Kidney epithelial cell (primary cell): ENCODE data around the gene NUDT6. TPM values are rescaled to one million over a fixed set of nuclear protein-coding genes. Genes with fewer than 3 reads are reported as not detected.

Source experiments
- DNase-seq: peaks from one replicate; pipeline ENCODE4 v3.0.0-alpha.2; 2010; ENCODE audit warnings: low read depth
- H3K27me3 ChIP-seq: 2 replicates; pipeline ENCODE4 v1.6.0; 2011; ENCODE audit warnings: low read length; ENCODE audit not compliant: control insufficient read depth, insufficient read depth
- H3K36me3 ChIP-seq: 2 replicates; pipeline ENCODE4 v1.5.1; 2011; ENCODE audit warnings: low read length; ENCODE audit not compliant: control insufficient read depth, insufficient read depth
- H3K4me3 ChIP-seq: 2 replicates; pipeline ENCODE4 v1.5.1; 2011; ENCODE audit warnings: low read depth, mild to moderate bottlenecking, control low read depth, low read length
- total RNA-seq: library from RNA; depleted of rRNA; stranded (reverse); fragments of >200 nt; gene quantifications from 2 replicates; pipeline ENCODE4 v1.2.3, GENCODE V29; 2015
- TF ChIP-seq, protein P1 (sequence below): IDR thresholded peaks from 2 replicates; pipeline ENCODE4 v1.5.1; 2011; ENCODE audit warnings: mild to moderate bottlenecking, moderate library complexity, low read length, control low read depth, inconsistent platforms; ENCODE audit not compliant: insufficient read depth, poor library complexity, severe bottlenecking

The NUDT6 gene
- total RNA-seq, 1 donor from 2014 or later = 9.7 TPM

DNA sequence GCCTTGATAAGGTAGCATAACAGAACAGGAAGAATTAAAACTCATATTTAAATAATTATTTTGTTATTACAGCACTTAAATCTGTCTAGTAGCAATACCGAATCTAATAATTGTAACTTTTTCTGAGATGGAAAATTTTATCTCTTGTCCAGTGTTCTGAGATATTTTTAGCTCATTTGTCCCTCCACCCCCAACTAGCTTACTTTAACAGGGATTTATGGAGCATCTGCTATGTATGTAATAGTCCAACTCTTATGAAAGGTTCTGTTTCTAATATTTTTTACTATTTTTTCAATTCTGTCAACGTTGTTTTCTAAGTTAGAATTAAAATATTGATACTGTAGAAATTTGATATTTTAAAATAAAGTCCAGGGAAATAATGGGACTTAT is 38.2 kb upstream of the NUDT6 start:
- DNase-seq = no peak
- TF ChIP-seq, protein P1, sequence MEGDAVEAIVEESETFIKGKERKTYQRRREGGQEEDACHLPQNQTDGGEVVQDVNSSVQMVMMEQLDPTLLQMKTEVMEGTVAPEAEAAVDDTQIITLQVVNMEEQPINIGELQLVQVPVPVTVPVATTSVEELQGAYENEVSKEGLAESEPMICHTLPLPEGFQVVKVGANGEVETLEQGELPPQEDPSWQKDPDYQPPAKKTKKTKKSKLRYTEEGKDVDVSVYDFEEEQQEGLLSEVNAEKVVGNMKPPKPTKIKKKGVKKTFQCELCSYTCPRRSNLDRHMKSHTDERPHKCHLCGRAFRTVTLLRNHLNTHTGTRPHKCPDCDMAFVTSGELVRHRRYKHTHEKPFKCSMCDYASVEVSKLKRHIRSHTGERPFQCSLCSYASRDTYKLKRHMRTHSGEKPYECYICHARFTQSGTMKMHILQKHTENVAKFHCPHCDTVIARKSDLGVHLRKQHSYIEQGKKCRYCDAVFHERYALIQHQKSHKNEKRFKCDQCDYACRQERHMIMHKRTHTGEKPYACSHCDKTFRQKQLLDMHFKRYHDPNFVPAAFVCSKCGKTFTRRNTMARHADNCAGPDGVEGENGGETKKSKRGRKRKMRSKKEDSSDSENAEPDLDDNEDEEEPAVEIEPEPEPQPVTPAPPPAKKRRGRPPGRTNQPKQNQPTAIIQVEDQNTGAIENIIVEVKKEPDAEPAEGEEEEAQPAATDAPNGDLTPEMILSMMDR = no peak
- H3K36me3 ChIP-seq = no peaks in the 10 kb centered on the region
- no peak overlapping the region for H3K4me3 ChIP-seq
- H3K27me3 ChIP-seq = no peaks in the 10 kb centered on the region

DNA sequence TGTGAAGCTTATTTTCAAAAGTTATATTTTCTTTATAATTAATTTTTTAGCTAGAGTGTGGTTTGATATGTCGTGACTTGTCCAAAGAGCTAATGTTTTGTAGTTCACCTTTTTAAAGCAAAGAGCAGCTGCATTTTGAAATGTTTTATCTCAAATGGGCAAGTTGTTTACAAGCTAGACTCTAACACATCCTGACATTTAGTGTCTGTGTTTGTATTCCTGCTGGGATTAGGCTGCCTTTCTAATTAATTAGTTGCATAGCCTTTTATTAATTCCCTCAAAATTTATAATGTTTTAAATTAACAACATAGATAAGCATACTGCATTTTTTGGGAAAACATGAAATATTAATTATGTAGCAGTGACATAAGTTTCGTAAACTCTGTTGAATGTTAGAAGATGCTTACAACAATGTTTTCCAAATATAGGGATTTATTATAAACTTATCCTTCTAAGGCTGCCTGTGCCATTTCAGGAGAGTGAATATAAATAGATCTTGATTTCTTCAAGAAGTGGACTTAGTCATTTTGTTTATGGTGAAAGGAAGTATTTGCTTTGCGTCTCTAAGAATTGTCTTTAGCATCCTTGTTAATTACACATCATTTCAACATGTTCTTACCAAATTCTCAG is 37.7 kb upstream of the NUDT6 start:
- no peak for DNase-seq
- no peaks in the 10 kb centered on the region for H3K27me3 ChIP-seq

DNA sequence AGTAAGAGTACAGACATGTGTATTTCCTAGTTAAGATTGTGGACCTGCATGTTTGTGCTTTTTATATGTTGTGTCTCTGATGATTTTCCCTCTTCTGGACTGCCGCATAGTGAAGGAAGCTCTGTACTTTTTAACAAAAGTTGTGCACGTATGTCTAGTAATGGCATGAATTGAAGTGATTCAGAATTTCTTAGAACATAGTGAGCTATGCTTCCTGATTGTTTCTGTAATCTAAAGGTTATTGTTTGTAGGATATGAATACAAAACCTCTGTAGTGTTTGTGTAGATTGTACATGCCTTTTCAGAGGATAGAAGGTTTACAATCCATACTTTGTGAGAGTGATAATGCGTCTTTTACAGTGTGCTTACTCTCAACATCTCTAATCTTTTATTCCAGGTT is 37.0 kb upstream of the NUDT6 start:
- Histone ChIP-seq H3K27me3 (no peaks in the 10 kb centered on the region), H3K4me3 (no peak overlapping the region), H3K36me3 (no peaks in the 10 kb centered on the region)
- TF ChIP-seq, protein P1 = no peak
- no peak for DNase-seq

More for the DNA sequence above, 37.7 kb upstream of the NUDT6 start:
- Histone ChIP-seq H3K36me3 (no peaks in the 10 kb centered on the region), H3K4me3 (no peak overlapping the region)
- TF ChIP-seq, protein P1 = no peak

DNA sequence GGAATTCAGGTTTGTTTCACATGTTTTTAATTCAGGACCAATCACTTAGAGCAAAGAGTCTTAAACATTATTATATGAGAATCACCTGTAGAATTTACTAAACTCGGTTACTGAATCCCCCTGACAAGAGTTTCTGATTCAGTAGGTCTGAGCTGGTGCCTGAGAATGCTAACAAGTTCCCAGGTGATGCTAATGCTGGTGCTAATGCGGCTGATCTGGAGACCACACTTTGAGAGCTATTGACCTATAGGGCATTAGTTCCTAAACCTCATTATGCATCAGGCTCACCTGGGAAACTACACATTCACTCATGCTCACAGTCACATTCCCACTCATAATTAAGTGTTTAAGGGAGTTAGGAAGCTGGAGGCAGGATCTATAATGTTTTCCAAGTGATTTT is 36.1 kb upstream of the NUDT6 start:
- H3K36me3 ChIP-seq = no peaks in the 10 kb centered on the region
- no peaks in the 10 kb centered on the region for H3K27me3 ChIP-seq
- DNase-seq = no peak
- H3K4me3 ChIP-seq = no peak overlapping the region
- TF ChIP-seq, protein P1 = no peak

DNA sequence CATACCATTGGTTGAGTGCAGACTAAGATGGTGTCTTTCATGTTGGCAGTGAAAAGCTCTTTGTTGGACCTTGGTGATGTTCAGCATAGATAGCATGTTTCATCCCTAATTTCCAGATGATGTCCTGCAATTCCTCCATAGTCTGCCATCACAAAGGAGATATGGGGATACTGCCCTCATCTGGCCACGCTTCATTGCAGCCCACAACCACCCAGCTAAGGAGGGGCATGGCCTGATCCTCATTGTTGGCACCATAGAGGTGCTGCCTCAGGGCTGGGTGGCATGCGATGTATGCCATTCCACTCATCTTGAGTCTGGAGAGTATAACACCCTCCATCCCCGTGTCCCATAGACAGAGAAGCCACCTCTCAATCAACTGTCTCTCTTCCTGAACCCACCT is 31.5 kb upstream of the NUDT6 start:
- Histone ChIP-seq H3K4me3 (no peak overlapping the region), H3K36me3 (no peaks in the 10 kb centered on the region), H3K27me3 (no peaks in the 10 kb centered on the region)
- no peak for DNase-seq
- TF ChIP-seq, protein P1 = no peak

DNA sequence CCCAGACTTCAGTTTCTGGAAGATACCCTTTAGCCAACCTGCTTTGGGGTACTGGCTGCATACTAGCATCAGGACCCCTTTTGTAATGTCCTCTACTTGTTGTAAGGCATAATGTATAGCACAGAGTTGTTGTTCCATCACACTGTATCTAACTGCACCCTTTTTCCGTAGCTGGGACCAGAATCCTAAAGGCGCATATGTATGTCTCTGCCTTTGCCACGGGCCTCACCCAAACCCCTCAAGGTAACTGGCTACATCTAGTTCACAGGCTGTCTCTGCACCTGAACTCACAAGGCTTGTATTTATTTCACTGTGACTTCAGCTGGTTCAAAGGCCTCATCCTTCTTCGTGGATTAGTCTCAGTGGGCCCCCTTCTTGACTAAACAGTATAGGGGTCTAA is 29.6 kb upstream of the NUDT6 start:
- TF ChIP-seq, protein P1 = no peak
- no peaks in the 10 kb centered on the region for H3K36me3 ChIP-seq
- no peak overlapping the region for H3K4me3 ChIP-seq
- H3K27me3 ChIP-seq = no peaks in the 10 kb centered on the region
- no peak for DNase-seq
